ENCODE measurements around the gene MROH2A.

DNA sequence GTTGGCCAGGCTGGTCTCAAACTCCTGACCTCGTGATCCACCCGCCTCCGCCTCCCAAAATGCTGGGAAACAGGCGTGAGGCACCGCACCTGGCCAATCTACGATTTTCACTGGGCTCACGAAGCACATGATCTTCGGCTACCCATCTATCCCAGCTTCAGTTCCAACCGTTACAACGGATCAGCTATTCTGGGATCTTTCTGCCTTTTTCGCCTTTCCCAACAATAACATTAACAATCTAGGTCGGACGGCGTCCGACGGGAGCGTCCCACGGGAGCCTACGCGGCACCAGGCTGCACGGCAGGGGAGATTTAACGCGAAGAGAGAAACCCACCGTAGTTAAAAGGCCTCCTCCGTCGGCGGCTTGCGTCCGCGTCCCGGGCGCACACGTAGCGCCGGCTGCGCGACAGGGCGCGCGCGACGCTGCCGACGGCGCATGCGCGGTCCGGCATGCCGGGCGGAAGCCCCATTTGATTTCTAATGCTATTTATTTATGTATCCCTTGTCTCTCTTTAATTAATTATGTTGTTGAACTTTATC is 89.9 kb downstream of the MROH2A start, which contains the start of gene MSL3B:
- TF ChIP-seq, protein P1, sequence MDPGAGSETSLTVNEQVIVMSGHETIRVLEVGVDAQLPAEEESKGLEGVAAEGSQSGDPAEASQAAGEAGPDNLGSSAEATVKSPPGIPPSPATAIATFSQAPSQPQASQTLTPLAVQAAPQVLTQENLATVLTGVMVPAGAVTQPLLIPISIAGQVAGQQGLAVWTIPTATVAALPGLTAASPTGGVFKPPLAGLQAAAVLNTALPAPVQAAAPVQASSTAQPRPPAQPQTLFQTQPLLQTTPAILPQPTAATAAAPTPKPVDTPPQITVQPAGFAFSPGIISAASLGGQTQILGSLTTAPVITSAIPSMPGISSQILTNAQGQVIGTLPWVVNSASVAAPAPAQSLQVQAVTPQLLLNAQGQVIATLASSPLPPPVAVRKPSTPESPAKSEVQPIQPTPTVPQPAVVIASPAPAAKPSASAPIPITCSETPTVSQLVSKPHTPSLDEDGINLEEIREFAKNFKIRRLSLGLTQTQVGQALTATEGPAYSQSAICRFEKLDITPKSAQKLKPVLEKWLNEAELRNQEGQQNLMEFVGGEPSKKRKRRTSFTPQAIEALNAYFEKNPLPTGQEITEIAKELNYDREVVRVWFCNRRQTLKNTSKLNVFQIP (CRISPR knock-in tag; IDR thresholded peaks at IDR 0.05; ENCODE audit: borderline replicate concordance, low read depth): no peak
- TF ChIP-seq, protein P2, sequence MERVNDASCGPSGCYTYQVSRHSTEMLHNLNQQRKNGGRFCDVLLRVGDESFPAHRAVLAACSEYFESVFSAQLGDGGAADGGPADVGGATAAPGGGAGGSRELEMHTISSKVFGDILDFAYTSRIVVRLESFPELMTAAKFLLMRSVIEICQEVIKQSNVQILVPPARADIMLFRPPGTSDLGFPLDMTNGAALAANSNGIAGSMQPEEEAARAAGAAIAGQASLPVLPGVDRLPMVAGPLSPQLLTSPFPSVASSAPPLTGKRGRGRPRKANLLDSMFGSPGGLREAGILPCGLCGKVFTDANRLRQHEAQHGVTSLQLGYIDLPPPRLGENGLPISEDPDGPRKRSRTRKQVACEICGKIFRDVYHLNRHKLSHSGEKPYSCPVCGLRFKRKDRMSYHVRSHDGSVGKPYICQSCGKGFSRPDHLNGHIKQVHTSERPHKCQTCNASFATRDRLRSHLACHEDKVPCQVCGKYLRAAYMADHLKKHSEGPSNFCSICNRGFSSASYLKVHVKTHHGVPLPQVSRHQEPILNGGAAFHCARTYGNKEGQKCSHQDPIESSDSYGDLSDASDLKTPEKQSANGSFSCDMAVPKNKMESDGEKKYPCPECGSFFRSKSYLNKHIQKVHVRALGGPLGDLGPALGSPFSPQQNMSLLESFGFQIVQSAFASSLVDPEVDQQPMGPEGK (CRISPR knock-in tag; IDR thresholded peaks at IDR 0.05; ENCODE audit: borderline replicate concordance): no peak

All from SK-N-SH treated with all-trans-retinoic acid at 6 μM for 48 hours (cell line).